CD4-positive, alpha-beta T cell treated with Interleukin-17A for 4 hours (primary cell): Measurements from ENCODE around the gene SLC23A1.
A peak's percentile ranks its signal among the peaks of the same experiment; 100 is the strongest.
"Not testable (repeated sequence)": the region's sequence is repeated elsewhere in the genome, so short reads cannot be mapped to it uniquely, and the experiment has no call there.

Experiments used
- DNase-seq: peaks from one replicate; pipeline ENCODE4 v3.0.0-alpha.2; 2020; ENCODE audit warnings: mixed read lengths

Gene SLC23A1

DNA sequence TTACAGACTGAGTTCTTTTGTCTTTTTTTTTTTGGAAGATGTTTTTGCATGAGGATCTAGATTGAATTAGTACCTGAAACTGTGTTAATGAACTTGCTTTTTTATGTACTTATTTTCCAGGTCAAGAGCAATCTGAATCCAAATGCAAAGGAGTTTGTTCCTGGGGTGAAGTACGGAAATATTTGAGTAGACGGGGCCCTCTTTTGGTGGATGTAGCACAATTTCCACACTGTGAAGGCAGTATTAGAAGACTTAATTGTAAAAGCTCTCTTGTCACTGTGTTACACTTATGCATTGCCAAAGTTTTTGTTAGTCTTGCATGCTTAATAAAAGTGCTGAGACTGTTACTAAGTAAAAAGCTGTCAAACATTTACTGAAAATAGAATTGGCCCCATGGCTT lies 14.5 kb downstream of the SLC23A1 start:
- no peak for DNase-seq

DNA sequence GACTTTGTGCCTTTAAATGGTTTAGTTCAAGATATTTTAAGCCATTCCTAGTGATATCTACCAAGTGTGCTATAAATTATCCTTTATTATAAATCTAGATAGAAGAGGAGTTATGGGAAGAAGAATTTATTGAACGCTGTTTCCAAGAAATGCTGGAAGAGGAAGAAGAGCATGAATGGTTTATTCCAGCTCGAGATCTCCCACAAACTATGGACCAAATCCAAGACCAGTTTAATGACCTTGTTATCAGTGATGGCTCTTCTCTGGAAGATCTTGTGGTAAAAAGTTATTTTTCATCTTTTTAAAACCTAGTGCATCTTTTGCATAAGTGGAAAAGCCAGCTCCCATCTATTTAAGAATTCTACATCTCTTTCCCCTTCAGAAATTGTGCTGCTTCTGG lies 18.6 kb downstream of the SLC23A1 start:
- no peak for DNase-seq

DNA sequence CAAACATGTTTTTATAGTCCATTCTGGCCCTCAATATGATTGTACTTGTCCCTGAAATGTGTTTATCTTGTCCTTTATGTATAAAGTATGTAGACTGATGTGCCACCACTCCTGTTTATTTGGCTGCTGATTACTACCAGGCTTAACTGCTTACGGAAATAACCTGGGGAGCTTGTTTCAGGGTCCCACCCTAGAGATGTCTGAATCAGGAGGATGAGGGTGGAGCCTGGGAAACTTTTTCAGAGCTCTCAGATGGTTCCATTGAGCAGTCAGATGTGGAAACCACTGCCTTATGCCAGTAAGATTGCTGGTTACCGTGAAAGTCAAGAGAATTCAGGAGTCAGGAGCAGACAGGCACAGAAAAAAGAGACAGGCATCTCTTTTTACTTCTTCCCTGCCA lies 19.2 kb downstream of the SLC23A1 start:
- DNase-seq = no peak

DNA sequence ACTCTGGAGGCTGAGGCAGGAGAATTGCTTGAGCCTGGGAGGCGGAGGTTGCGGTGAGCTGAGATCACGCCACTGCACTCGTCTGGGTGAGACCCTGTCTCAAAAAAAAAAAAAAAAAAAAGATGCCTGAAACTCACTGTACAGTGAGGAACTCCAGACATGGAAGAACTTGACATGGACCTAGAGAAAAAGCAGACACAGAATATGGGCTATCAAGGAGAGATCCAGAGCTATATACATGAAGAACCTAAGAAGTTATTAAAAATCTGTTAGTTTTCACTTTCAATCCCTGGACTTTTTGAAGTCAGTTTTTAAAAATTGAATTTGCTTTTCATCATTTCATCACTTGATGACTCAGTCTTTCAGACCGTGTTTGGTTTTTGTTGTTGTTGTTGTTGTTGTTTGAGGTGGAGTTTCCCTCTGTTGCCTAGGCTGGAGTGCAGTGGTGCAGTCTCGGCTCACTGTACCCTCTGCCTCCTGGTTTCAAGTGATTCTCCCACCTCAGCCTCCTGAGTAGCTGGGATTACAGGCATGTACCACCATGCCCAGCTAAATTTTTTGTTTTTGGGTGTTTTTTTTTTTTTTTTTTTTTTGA lies 21.2 kb downstream of the SLC23A1 start:
- no peak for DNase-seq

GRCh38 chr5:139360384-139360783 lies 22.7 kb downstream of the SLC23A1 start:
- DNase-seq = no peak

DNA sequence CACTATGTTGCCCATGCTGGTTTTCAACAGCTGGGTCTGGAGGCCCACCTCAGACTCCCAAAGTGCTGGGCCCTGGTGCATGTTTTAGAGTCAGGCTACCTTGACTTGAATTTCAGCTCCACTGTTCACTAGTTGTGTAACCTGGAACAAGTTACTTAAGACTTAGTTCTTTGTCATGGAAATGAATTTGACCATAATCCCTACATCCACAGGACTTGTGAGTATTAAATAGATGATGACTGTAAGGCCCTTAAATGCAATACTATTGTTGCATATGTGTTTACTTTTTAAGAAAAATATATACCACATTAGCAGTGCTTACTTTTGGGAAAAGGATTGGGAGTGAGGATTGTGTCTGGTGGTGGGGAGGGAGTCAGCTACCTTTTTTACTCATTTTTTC lies 25.0 kb downstream of the SLC23A1 start:
- DNase-seq = no peak

DNA sequence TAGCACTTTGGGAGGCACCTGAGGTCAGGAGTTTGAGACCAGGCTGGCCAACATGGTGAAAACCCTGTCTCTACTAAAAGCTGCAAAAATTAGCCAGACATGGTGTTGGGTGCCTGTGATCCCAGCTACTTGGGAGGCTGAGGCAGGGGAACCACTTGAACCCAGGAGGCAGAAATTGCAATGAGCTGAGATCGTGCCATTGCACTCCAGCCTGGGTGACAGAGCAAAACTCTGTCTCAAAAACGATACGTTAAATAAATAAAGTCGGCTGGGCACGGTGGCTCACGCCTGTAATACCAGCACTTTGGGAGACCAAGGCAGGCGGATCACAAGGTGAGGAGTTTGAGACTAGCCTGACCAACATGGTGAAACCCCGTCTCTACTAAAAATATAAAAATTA lies 27.2 kb downstream of the SLC23A1 start:
- not testable (repeated sequence) for DNase-seq

GRCh38 chr5:139354186-139354585 lies 28.9 kb downstream of the SLC23A1 start:
- no peak for DNase-seq

DNA sequence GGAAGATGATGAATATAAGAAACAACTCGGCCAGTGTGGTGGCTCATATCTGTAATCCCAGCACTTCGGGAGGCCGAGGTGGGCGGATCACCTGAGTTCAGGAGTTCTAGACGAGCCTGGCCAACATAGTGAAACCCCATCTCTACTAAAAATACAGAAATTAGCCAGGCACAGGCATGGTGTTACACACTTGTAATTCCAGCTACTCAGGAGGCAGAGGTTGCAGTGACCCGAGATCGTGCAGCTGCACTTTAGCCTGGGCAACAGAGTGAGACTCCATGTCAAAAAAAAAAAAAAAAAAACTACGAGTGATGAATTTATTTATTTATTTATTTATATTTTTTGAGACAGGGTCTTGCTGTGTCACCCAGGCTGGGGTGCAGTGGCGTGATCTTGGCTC lies 35.2 kb downstream of the SLC23A1 start:
- DNase-seq = not testable (repeated sequence)

- not testable (repeated sequence) for DNase-seq
These were observed 37.7 kb downstream of the SLC23A1 start for GRCh38 chr5:139345442-139345841.

- no peak for DNase-seq
These were observed 38.9 kb downstream of the SLC23A1 start for GRCh38 chr5:139344177-139344576.

GRCh38 chr5:139343476-139343875 lies 39.6 kb downstream of the SLC23A1 start:
- no peak for DNase-seq

- peak; percentile 85 for DNase-seq
These were observed 40.7 kb downstream of the SLC23A1 start for GRCh38 chr5:139342423-139342723.

- DNase-seq = peak; percentile 99
These were observed 41.2 kb downstream of the SLC23A1 start, which contains the start of gene PAIP2 for GRCh38 chr5:139341689-139342422. TSS of gene PAIP2 (plus strand) at chr5:139341854. CDS start at chr5:139363785, 21,931 bp downstream.

DNA sequence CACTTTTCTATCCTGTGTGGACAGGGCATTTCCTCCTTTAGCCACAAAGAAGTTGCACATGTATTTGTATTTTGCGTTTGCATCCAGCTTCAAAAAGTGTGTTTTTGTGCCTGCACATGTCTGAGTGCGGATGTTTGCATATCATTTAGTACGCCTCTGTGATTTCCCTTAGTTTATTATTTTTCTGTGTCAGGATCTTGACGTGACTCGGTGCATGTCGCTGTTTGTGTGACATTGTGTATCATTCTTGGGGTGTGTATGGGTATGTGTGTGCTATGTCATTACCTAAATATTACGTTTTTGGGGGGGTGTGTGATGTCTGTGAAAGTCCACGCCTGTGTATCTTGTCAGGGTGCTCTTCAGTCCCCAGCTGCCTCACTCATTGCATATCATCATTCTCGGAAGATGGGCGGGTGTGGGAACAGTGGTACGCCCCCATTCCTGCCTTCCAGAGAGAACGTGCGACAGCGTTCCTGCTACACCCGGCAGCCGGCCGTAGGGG lies 41.9 kb downstream of the SLC23A1 start:
- no peak for DNase-seq

DNA sequence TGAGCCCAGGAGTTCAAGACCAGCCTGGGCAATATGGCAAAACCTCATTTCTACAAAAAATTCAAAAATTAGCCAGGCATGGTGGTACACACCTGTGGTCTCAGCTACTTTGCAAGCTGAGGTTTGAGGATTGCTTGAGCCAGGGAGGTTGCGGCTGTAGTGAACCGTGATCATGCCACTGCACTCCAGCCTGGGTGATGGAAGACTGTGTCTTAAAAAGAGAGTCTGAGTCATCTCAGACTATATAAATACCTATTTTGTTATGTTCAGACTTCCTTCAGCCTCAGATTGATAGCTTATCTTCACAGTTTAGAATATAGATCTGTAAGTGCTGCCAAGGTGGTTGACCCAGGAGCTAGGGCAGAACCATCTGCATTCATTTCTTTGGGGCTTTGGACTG lies 43.0 kb downstream of the SLC23A1 start:
- no peak for DNase-seq

DNA sequence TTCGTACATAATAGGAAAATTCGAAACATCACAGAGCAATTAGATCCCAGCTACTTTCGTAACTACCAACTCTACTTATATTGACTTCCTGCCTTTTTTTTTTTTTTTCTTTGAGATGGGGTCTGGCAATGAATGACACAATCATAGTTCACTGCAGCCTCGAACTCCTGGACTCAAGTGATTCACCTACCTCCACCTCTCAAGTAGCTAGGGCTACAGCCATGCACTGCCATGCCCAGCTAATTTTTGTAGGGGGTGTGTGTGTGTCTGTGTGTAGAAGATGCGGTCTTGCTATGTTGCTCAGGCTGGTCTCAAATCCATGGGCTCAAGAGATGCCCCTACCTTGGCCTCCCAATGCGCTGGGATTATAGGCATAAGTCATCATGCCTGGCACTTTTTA lies 47.3 kb downstream of the SLC23A1 start:
- DNase-seq = no peak
